Gastrocnemius medialis (tissue), 4 donors: Measurements from ENCODE around the gene PCK2.

Experiments used
- POLR2A ChIP-seq, 2 donors: fragments of 450-650 bp; IDR thresholded peaks; one replicate each; pipeline ENCODE4 v1.6.1; 2017; ENCODE audit warnings: antibody characterized with exemption in 2 of 2, mild to moderate bottlenecking in 2 of 2, moderate library complexity in 2 of 2
- TF ChIP-seq, protein P1 (sequence below), 5 experiments: fragments of 450-650 bp in 3 of 5; fragments of 200-600 bp in 2 of 5; sonication (generic) in 2 of 5; IDR thresholded peaks in 4 of 5; conservative IDR thresholded peaks in 1 of 5; 1 replicate in 4 of 5; 2 replicates in 1 of 5; pipeline ENCODE4 v1.5.1; 2016 to 2019; ENCODE audit warnings: antibody characterized with exemption in 5 of 5, mild to moderate bottlenecking in 3 of 5, moderate library complexity in 3 of 5

- TF ChIP-seq, protein P1, sequence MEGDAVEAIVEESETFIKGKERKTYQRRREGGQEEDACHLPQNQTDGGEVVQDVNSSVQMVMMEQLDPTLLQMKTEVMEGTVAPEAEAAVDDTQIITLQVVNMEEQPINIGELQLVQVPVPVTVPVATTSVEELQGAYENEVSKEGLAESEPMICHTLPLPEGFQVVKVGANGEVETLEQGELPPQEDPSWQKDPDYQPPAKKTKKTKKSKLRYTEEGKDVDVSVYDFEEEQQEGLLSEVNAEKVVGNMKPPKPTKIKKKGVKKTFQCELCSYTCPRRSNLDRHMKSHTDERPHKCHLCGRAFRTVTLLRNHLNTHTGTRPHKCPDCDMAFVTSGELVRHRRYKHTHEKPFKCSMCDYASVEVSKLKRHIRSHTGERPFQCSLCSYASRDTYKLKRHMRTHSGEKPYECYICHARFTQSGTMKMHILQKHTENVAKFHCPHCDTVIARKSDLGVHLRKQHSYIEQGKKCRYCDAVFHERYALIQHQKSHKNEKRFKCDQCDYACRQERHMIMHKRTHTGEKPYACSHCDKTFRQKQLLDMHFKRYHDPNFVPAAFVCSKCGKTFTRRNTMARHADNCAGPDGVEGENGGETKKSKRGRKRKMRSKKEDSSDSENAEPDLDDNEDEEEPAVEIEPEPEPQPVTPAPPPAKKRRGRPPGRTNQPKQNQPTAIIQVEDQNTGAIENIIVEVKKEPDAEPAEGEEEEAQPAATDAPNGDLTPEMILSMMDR (IDR thresholded peaks at IDR 0.05 in 4 of 5, conservative IDR thresholded peaks at IDR 0.05 in 1 of 5) = no peak
- TF ChIP-seq POLR2A (IDR thresholded peaks at IDR 0.05) = no peak
Observed at GRCh38 chr14:24080142-24080530, 14.0 kb upstream of the PCK2 start.
